Measurements from ENCODE around the gene UBXN10.

UBXN10 gene, protein sequence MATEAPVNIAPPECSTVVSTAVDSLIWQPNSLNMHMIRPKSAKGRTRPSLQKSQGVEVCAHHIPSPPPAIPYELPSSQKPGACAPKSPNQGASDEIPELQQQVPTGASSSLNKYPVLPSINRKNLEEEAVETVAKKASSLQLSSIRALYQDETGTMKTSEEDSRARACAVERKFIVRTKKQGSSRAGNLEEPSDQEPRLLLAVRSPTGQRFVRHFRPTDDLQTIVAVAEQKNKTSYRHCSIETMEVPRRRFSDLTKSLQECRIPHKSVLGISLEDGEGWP

DNA sequence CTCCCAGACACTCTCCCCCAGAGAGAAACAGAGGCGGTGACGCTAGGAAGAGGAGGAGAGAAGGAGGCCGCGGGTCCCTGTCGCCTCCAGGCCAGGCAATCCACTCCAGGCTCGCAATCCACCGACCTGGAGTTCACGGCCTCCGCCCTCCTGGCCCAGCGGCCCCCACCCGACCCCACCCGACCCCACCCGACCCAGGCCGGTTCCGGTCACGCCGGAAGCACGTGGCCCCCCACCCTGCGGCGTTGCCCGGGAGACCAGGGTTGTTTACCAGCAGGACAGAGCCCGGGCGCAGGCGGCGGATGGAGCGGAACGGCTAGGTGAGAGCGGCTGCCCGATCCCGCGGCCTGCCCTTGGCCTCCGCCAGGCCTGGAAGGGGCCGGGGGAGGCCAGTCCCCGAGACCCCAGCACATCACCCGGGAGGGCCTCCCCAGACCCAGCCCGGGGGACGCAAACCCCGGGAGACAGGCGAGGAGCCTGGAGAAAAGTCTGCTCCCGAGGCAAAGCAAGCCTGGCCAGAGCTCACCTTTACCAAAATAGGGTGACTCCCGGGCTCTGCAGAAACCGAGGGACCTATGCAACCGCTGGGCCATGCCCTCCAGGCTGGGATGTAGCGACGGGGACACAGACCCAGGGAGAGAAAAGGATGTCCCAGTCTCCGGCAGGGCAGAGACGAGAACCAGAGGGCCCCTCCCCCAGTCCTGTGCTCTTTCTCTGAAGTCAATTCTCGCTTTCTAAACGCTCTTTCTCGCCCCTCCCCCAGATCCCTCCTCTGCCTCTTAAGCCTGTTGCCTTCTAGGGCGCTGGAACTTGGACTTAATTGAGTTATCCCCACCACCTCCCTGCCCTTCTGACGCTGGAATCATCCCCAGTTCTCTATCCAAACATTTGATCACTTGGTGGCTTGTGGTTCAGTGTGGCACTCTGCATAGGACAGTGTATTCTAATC is at the start of gene UBXN10, which contains the start of gene PLA2G2C:
TSS of gene UBXN10 (plus strand) at position 263 of the 949 bp plus-strand sequence. CDS start 4,466 bp downstream, outside the sequence.
TSS of gene PLA2G2C (minus strand) at position 685 of the 949 bp plus-strand sequence. CDS start 9,155 bp downstream, outside the sequence.
- peak; percentile 64 for DNase-seq
- peak within 1 kb of the TSS; percentile 48 for H3K4me3 ChIP-seq (ENCODE audit: low read depth, low read length)
- H3K27me3 ChIP-seq (ENCODE audit: insufficient read depth, low read depth, severe bottlenecking): peaks cover 20% of the 10 kb centered on the region
- no peak within 1 kb of the TSS for H3K27ac ChIP-seq
- no peaks in the 10 kb centered on the region for H3K36me3 ChIP-seq
- TF ChIP-seq, protein P1, sequence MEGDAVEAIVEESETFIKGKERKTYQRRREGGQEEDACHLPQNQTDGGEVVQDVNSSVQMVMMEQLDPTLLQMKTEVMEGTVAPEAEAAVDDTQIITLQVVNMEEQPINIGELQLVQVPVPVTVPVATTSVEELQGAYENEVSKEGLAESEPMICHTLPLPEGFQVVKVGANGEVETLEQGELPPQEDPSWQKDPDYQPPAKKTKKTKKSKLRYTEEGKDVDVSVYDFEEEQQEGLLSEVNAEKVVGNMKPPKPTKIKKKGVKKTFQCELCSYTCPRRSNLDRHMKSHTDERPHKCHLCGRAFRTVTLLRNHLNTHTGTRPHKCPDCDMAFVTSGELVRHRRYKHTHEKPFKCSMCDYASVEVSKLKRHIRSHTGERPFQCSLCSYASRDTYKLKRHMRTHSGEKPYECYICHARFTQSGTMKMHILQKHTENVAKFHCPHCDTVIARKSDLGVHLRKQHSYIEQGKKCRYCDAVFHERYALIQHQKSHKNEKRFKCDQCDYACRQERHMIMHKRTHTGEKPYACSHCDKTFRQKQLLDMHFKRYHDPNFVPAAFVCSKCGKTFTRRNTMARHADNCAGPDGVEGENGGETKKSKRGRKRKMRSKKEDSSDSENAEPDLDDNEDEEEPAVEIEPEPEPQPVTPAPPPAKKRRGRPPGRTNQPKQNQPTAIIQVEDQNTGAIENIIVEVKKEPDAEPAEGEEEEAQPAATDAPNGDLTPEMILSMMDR (IDR thresholded peaks at IDR 0.05; ENCODE audit: low read depth, low read length): no peak
- no peaks in the 10 kb centered on the region for H3K9me3 ChIP-seq (ENCODE audit: severe bottlenecking)

DNA sequence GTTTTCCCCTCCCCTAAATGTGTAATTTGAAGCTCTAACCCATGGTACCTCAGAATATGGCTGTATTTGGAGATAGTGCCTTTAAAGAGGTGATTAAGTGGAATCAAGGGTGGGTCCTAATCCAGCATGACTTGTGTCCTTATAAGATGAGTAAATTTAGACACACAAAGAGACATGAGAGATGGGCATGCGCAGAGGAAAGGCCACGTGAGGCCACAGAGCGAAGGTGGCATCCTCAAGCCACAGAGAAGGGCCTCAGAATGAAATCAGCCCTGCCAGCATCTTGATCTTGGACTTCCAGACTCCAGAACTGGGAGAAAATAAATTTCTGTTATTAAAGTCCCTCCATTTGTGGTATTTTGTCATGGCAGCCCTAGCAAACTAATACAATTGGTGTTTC is 49.6 kb upstream of the UBXN10 start:
- TF ChIP-seq, protein P1 (IDR thresholded peaks at IDR 0.05; ENCODE audit: low read depth, low read length): no peak
- H3K27me3 ChIP-seq (ENCODE audit: insufficient read depth, low read depth, severe bottlenecking): no peaks in the 10 kb centered on the region
- H3K4me3 ChIP-seq (ENCODE audit: low read depth, low read length): no peak overlapping the region
- H3K36me3 ChIP-seq: no peaks in the 10 kb centered on the region
- DNase-seq: no peak
- no peak overlapping the region for H3K27ac ChIP-seq
- no peaks in the 10 kb centered on the region for H3K9me3 ChIP-seq (ENCODE audit: severe bottlenecking)

DNA sequence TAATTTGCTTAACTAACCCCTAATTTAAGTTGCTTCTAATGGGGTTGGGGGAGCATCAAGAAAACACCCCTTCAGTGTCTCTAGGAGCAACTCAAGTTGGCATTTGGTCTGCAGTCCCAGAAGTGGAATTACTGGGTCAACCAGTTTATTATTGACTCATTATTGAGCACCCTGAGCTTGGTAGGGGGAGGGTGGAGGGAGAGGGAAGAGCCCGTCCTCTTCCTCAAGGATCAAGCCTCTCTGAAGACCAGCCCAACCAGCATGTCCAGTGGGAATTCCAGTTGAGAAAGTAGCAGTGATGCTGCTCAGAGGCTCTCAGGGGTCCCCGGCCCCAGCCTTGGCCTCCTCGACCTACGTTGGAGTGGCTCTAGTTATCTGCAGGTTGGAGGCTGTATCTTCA is 48.8 kb upstream of the UBXN10 start:
- Histone ChIP-seq H3K4me3 (ENCODE audit: low read depth, low read length) (no peak overlapping the region), H3K9me3 (ENCODE audit: severe bottlenecking) (no peaks in the 10 kb centered on the region), H3K27me3 (ENCODE audit: insufficient read depth, low read depth, severe bottlenecking) (no peaks in the 10 kb centered on the region), H3K27ac (no peak overlapping the region), H3K36me3 (no peaks in the 10 kb centered on the region)
- DNase-seq: no peak
- TF ChIP-seq, protein P1 (IDR thresholded peaks at IDR 0.05; ENCODE audit: low read depth, low read length): no peak

DNA sequence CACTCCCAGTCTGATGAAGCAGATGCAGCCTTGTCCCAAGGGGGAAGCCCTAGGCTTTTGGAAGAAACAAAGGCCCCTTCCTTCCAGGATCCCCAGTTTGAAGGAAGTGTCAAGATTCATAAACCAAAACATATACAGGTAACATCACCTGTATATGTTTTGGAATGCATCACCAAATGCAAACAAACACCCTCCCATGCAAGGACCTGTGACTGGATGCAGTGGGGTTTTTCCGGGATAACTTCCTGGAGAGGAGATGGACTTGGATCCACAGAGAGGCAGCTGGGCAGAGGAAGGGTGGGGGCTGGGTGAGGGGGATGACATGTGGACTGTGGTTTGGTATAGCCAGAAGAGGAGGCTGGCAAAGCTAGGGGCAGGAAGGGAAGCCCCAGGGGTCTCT is 48.3 kb upstream of the UBXN10 start:
- H3K27ac ChIP-seq: no peak overlapping the region
- no peak for DNase-seq
- no peaks in the 10 kb centered on the region for H3K36me3 ChIP-seq
- H3K27me3 ChIP-seq (ENCODE audit: insufficient read depth, low read depth, severe bottlenecking): no peaks in the 10 kb centered on the region
- TF ChIP-seq, protein P1 (IDR thresholded peaks at IDR 0.05; ENCODE audit: low read depth, low read length): no peak
- no peaks in the 10 kb centered on the region for H3K9me3 ChIP-seq (ENCODE audit: severe bottlenecking)
- H3K4me3 ChIP-seq (ENCODE audit: low read depth, low read length): no peak overlapping the region

DNA sequence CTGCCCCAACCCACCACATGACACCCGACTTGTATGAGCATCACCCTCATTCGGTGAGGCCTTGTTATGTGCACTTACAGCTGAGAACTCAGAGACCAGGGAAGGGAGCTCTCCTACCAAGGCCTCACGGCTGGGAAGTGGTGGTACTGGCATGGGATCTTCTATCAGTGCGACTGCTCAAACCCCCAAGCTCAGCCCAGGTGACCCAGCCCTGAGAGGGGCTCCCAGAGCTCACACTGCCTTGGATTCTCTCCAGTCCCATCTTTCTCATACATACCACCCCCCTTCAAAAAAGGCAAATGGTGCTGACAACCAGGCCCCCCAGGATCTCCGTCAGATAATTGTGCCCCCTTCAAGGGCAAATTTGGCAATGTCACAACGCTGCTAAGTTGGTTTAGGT is 47.5 kb upstream of the UBXN10 start:
- Histone ChIP-seq H3K4me3 (ENCODE audit: low read depth, low read length) (no peak overlapping the region), H3K27me3 (ENCODE audit: insufficient read depth, low read depth, severe bottlenecking) (no peaks in the 10 kb centered on the region), H3K9me3 (ENCODE audit: severe bottlenecking) (no peaks in the 10 kb centered on the region), H3K27ac (no peak overlapping the region), H3K36me3 (no peaks in the 10 kb centered on the region)
- TF ChIP-seq, protein P1 (IDR thresholded peaks at IDR 0.05; ENCODE audit: low read depth, low read length): no peak
- no peak for DNase-seq
